Measurements from ENCODE around the gene RBM39.

RBM39 gene

DNA sequence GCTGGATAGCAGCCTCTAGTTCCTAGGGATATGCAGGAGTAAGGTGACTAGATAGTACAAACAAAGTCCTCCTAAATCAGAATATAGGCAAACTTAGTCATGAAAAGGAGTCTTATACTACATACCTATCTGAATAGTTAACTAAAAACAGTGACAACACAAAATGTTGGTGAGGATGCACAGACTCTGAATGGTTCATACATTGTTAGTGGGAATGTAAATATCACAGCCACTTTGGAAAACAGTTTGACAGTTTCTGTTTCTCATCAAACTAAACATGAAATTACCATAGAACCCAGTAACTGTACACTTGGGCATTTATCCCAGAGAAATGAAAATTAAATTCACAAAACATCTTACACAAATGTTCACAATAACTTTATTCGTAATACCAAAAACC lies 60.1 kb downstream of the RBM39 start:
- TF ChIP-seq, protein P1, sequence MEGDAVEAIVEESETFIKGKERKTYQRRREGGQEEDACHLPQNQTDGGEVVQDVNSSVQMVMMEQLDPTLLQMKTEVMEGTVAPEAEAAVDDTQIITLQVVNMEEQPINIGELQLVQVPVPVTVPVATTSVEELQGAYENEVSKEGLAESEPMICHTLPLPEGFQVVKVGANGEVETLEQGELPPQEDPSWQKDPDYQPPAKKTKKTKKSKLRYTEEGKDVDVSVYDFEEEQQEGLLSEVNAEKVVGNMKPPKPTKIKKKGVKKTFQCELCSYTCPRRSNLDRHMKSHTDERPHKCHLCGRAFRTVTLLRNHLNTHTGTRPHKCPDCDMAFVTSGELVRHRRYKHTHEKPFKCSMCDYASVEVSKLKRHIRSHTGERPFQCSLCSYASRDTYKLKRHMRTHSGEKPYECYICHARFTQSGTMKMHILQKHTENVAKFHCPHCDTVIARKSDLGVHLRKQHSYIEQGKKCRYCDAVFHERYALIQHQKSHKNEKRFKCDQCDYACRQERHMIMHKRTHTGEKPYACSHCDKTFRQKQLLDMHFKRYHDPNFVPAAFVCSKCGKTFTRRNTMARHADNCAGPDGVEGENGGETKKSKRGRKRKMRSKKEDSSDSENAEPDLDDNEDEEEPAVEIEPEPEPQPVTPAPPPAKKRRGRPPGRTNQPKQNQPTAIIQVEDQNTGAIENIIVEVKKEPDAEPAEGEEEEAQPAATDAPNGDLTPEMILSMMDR (IDR thresholded peaks at IDR 0.05; ENCODE audit: control insufficient read depth, insufficient read depth, low read depth, low read length, missing control alignments), result no peak
- DNase-seq (ENCODE audit: low read depth), result no peak
- no peak overlapping the region for H3K4me3 ChIP-seq (ENCODE audit: control insufficient read depth, low read depth, low read length)

DNA sequence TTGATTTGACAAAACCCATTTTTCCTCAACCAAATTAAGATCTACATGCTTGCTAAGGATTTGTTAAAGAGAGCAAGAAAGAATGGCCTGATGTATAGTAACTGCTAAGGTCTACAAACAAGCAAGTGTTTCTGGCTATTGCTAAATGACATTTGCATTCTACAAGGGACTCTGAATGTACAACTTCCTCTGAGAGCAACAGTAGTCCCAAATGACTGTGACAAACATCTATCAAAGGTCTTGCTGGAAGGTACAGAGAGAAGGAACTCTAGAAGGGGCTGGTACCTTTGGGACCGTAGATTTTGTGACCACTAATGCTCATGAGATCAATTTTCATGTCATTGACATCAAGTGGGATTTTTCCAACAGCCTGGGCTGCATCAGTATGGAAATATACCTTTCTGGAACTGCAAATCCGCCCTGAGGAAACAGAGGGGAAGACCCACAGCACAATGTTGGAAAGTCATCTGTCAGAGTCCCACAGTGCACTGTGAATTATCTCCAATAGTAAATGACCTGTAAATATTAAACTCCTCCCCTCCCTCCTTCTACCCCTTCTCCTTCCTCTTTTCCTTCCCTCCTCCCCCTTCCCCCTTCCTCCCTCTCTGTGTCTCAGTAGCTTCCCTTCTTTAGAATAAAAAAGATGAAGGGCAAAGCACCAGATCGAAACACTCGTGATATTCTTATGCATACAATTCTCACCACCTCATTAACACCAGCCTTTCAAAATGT lies 61.4 kb downstream of the RBM39 start:
- no peak for DNase-seq (ENCODE audit: low read depth)
- TF ChIP-seq, protein P1 (IDR thresholded peaks at IDR 0.05; ENCODE audit: control insufficient read depth, insufficient read depth, low read depth, low read length, missing control alignments), result no peak
- H3K4me3 ChIP-seq (ENCODE audit: control insufficient read depth, low read depth, low read length), result no peak overlapping the region

DNA sequence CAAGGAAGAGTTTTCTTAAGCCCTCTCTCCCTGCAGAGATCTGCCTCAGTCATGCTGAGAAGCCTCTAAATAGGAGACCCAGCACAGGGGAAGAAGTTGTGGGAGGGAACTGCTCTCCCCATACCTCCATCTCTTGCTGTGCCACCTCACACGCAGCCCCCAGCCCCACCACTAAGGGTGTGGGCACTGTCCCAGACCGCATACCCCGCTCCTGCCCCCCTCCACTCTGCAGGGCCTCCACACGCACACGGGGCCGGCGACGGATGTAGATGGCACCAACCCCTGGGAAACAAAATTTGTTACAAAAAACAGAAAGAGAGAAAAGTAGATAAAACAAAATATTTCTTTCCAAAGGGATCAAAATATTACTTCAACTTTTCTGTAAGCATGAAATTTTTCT lies 67.1 kb downstream of the RBM39 start:
- no peak overlapping the region for H3K4me3 ChIP-seq (ENCODE audit: control insufficient read depth, low read depth, low read length)
- TF ChIP-seq, protein P1 (IDR thresholded peaks at IDR 0.05; ENCODE audit: control insufficient read depth, insufficient read depth, low read depth, low read length, missing control alignments), result no peak
- no peak for DNase-seq (ENCODE audit: low read depth)

DNA sequence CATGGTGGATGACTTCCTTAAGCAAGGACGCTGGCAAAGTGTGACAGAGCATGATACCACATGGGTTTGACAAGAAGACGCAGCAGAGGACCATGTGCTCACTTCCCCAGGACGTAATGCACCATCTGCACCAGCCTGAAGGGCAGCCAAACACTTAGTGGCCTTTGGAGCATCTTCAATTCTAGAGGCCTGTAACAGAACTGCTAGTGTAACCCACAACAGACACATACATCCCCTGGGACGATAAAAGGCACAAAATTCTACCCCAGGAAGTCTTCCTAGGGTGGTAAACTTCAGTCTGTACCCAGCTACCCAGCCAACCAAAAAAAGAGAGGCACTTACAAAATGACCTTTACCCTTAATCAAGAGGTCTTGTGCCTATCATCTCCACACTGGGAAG lies 68.2 kb downstream of the RBM39 start:
- no peak for DNase-seq (ENCODE audit: low read depth)
- TF ChIP-seq, protein P1 (IDR thresholded peaks at IDR 0.05; ENCODE audit: control insufficient read depth, insufficient read depth, low read depth, low read length, missing control alignments), result no peak
- H3K4me3 ChIP-seq (ENCODE audit: control insufficient read depth, low read depth, low read length), result no peak overlapping the region

DNA sequence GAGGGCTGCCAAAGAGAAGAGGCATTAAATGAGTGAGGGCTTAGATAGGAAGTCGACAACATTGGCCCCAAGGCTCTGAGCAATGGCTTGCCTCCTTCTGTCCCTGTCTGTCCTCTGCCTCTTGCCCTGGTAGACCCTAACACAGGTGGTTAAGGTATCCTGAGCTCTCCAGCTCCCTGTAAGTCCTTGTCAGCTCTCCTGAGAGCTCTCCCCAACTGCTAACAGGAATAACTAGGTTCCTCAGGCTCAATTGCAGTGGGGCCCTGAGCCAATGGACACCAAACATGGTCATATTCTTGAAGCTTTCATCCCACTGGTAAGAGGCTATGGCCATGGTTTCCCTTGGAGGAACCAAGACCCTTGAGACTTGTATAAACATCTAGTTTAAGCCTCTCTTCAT lies 72.4 kb downstream of the RBM39 start:
- no peak overlapping the region for H3K4me3 ChIP-seq (ENCODE audit: control insufficient read depth, low read depth, low read length)
- DNase-seq (ENCODE audit: low read depth), result no peak

DNA sequence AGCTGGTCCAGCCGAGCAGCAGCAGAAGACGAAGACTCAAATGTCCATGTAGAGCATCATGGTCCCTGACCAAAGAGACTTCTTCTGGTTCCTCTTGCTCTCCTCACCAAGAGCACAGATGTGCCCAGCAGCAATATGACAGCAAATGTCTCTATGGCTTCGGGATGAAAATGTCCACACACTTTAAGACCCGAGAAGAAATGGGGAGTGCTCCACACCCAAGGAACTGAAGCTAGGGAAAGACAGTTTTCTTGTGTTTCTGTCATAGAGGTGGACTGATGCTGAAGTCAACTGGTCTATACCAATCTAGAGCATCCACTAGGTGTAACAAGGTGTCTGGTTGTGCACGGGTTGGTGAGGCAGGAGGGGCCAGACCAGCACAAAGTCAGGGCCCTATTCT lies 72.8 kb downstream of the RBM39 start:
- TF ChIP-seq, protein P1 (IDR thresholded peaks at IDR 0.05; ENCODE audit: control insufficient read depth, insufficient read depth, low read depth, low read length, missing control alignments), result no peak
- no peak for DNase-seq (ENCODE audit: low read depth)
- no peak overlapping the region for H3K4me3 ChIP-seq (ENCODE audit: control insufficient read depth, low read depth, low read length)

More for the DNA sequence above, 72.4 kb downstream of the RBM39 start:
- TF ChIP-seq, protein P1 (IDR thresholded peaks at IDR 0.05; ENCODE audit: control insufficient read depth, insufficient read depth, low read depth, low read length, missing control alignments), result no peak

Measured in AG09309 (cell line).